ENCODE data around the gene UBTD1.

- TF ChIP-seq CTCF (optimal IDR thresholded peaks at IDR 0.05 in 1 of 3, IDR thresholded peaks at IDR 0.05 in 1 of 3, conservative IDR thresholded peaks at IDR 0.05 in 1 of 3; ENCODE audit: extremely low read depth in 1 of 3, insufficient read depth in 2 of 3, low read length in 3 of 3): no peak
- TF ChIP-seq EZH2 (IDR thresholded peaks at IDR 0.05; ENCODE audit: low read length): no peak
Observed at GRCh38 chr10:97575127-97575668, 76.5 kb downstream of the UBTD1 start.

All from keratinocyte (primary cell).